Posterior cingulate gyrus (tissue), 11 donors: ENCODE data around the gene PARP1.
A peak's percentile ranks its signal among the peaks of the same experiment; 100 is the strongest.

Source experiments
- DNase-seq, 10 donors: peaks; one replicate each; pipeline versions ENCODE4 v3.0.0 to v3.0.0-alpha.2; 2020 to 2021; ENCODE audit warnings: mixed read lengths in 3 of 10
- intact Hi-C: fragments of 100-400 bp; cut with DNase I; formaldehyde crosslinking; loops from one replicate; pipeline ENCODE4 v1.15.1; 2023

The PARP1 gene

GRCh38 chr1:226429858-226430715, 22.2 kb upstream of the PARP1 start:
- intact Hi-C loops = loop anchor here (10.0 kb wide), 1 partner anchor 395 kb away; no protein-coding TSS in a partner anchor
- DNase-seq = peak in 1 of 10 donors; percentile 68

GRCh38 chr1:226428791-226429461, 21.0 kb upstream of the PARP1 start:
- intact Hi-C loops = loop anchor here (10.0 kb wide), 1 partner anchor 396 kb away; no protein-coding TSS in a partner anchor
- DNase-seq = peak in 1 of 10 donors; percentile 28

- peak in 1 of 10 donors; percentile 52 for DNase-seq
- intact Hi-C loops = loop anchor here (10.0 kb wide), 1 partner anchor 396 kb away; no protein-coding TSS in a partner anchor
Observed at GRCh38 chr1:226428348-226428747, 20.5 kb upstream of the PARP1 start.

GRCh38 chr1:226427131-226427530, 19.2 kb upstream of the PARP1 start:
- intact Hi-C loops = loop anchor here (10.0 kb wide), 1 partner anchor 398 kb away; no protein-coding TSS in a partner anchor
- DNase-seq = peak in 1 of 10 donors; percentile 72

DNA sequence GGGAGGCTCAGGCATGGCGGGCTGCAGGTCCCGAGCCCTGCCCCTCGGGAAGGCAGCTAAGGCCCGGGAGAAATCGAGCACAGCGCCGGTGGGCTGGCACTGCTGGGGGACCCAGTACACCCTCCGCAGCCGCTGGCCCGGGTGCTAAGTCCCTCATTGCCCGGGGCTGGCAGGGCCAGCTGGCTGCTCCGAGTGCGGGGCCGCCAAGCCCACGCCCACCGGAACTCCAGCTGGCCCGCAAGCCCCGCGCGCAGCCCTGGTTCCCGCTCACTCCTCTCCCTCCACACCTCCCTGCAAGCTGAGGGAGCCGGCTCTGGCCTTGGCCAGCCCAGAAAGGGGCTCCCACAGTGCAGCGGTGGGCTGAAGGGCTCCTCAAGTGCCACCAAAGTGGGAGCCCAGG, 18.5 kb upstream of the PARP1 start:
- intact Hi-C loops = loop anchor here (10.0 kb wide), 1 partner anchor 398 kb away; no protein-coding TSS in a partner anchor
- DNase-seq = peak in 1 of 10 donors; percentile 65

- peak in 1 of 10 donors; percentile 18 for DNase-seq
- intact Hi-C loops = loop anchor here (10.0 kb wide), 1 partner anchor 399 kb away; no protein-coding TSS in a partner anchor
Observed at GRCh38 chr1:226425431-226426031, 17.6 kb upstream of the PARP1 start.

DNA sequence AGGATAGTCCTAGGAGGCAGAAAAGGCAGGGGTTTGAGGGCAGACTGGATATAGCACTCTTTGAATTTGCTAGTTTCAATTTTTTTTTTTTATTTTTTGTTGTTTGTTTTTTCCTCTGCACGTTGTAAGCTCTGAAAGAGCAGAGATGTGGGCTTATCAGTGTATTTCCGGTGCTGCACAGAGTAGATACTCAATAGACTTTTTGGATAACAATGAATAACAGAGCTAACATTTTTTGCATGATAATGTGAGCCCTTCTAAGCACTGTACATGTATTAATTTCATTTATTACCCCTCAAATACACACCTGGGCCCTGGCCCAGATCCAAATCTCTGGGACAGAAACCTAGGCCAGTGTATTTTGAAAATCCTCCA, 17.1 kb upstream of the PARP1 start:
- intact Hi-C loops = loop anchor here (10.0 kb wide), 1 partner anchor 400 kb away; no protein-coding TSS in a partner anchor
- DNase-seq = no peak

DNA sequence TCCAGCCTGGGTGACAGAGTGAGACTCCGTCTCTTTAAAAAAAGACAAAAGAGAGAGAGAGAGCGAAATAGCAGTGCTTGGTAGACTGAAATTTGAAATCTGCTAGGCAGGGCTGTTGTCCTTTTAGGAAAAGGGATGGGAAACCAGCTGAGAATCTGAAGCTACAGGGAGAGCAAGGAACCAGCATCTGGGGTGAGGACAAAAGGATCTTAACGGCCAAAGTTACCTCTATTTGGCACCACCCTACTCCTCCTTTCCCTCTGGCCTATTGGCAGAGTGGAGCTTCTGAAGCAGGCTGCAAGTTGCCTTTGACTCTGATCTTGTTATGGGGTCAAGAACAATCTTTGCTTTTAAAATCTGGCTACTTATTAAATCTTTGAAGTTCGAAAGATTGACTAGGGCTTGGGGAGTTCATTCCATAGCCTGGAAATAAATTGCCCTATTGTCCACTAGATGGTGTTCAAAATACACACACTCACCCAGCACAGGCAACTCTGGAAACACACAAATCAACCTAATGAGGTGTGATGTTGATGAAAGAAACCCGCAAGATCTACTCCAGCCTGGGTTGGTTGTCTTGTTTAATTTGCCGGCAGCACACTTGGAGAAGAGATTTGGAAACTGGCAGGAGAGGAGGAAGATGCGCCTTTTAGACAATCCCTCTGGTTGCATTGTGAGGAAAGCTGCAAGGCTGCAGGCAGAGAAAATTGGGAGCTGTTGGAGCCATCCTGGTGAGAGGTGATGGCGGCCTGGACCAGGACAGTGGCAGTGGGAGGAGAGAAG, 16.5 kb upstream of the PARP1 start:
- intact Hi-C loops = loop anchor here (5.0 to 10.0 kb wide), 3 partner anchors 123 to 400 kb away; partner anchors contain the start of gene STUM
- DNase-seq = peak in 1 of 10 donors; percentile 21

DNA sequence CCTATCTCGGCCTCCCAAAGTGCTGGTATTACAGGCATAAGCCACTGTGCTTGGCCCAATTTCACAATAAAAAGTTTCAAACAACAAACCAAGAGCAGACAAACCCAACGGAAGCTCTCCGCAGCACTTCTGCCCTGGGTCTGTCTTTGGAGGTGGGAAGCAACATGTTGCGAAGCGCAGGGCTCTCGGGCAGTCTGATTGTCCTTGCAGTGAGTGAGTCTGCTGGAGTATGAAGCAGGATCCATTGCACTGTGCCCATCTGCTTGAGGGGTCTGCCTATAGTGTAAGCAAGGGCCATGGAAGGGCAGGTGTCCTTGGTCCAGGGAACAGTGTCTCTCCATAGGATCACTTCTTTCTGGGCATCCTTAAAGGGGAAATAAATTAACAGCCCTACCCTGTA, 14.6 kb upstream of the PARP1 start:
- intact Hi-C loops = loop anchor here (5.0 to 10.0 kb wide), 3 partner anchors 125 to 402 kb away; partner anchors contain the start of gene STUM

GRCh38 chr1:226420897-226421296, 13.0 kb upstream of the PARP1 start:
- DNase-seq = peak in 1 of 10 donors; percentile 24
- intact Hi-C loops = loop anchor here (5.0 to 10.0 kb wide), 3 partner anchors 126 to 404 kb away; partner anchors contain the start of gene STUM

More for the DNA sequence above, 14.6 kb upstream of the PARP1 start:
- peak in 1 of 10 donors; percentile 33 for DNase-seq

DNA sequence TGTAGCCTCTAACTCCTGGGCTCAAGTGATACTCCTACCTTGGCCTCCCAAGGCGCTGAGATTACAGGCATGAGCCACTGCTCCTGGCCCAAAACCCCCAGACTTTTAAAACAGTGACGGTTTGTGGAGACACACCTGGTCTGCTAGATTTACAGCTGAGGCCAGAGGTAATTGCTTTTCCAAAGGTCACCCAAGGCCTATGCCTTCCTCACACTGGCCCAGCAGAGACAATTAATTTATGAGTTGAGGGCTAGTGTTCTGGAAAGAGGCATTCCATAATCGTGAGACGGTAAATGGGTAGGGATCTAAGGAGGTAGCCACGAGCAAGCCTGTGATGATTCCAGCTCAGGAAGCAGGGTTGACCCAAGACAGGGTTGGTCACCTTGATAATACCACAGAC, 12.4 kb upstream of the PARP1 start:
- intact Hi-C loops = loop anchor here (5.0 to 10.0 kb wide), 3 partner anchors 127 to 404 kb away; partner anchors contain the start of gene STUM
- peak in 1 of 10 donors; percentile 13 for DNase-seq

DNA sequence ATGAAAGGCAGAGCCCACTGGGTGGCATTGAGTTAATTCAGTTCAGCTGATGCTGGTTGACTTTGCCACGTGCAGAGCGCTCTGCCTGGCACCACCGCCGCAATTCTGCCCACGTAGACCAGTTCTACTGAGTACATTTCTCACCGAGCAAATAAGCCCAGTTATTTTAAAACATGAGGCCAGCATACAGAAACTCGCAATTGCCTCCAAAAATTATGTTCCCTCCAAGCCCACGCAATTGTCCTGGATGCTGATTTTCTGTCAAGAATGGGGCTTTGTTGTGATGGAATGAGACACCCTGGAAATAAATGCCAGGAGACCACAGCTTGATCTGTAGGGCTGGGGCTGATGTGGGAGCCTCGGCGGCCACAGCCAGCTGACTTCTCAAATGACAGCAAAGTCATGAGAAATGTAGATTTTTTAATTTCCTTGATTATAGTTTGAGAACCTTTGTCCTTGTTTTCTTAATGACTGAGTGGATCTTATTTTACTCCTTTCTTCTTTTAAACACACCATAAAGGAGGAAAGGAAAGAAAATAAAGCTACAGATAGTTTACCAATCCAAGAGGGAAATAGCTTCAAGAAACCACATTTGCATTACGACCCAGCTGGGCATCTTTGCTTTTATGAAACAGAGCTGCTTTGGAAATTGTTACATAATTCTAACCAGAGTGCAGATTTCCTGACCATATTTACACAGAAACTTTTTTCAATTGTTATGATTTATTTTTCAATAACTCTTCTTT, 11.6 kb upstream of the PARP1 start:
- intact Hi-C loops = loop anchor here (5.0 to 10.0 kb wide), 3 partner anchors 128 to 405 kb away; partner anchors contain the start of gene STUM
- peak in 9 of 10 donors; percentile 42 to 95 (median 63) for DNase-seq

GRCh38 chr1:226417830-226418546, 10.1 kb upstream of the PARP1 start:
- intact Hi-C loops = no loop called here
- DNase-seq = peak in 1 of 10 donors; percentile 73

DNA sequence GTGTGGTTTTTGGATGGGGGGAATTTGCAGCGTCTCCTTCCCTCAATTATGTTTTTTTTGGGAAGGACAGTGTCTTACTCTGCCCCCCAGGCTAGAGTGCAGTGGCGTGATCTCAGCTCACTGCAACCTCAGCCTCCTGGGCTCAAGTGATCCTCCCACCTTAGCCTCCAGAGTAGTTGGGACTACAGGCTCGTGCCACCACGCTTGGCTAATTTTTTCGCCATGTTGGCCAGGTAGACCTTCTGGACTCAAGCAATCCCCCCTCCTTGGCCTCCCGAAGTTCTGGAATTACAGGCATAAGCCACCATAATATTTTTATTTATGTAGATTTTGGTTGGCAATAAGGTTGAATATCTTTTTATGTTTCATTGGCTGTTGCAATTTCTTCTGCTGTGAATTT, 9.5 kb upstream of the PARP1 start:
- intact Hi-C loops = no loop called here
- DNase-seq = peak in 1 of 10 donors; percentile 13

GRCh38 chr1:226414098-226414698, 6.3 kb upstream of the PARP1 start:
- intact Hi-C loops = no loop called here
- DNase-seq = no peak

GRCh38 chr1:226411619-226412018, 3.7 kb upstream of the PARP1 start:
- peak in 2 of 10 donors; percentile 33 to 41 for DNase-seq
- intact Hi-C loops = no loop called here

- intact Hi-C loops = no loop called here
- no peak for DNase-seq
Observed at GRCh38 chr1:226410958-226411357, 3.1 kb upstream of the PARP1 start.

DNA sequence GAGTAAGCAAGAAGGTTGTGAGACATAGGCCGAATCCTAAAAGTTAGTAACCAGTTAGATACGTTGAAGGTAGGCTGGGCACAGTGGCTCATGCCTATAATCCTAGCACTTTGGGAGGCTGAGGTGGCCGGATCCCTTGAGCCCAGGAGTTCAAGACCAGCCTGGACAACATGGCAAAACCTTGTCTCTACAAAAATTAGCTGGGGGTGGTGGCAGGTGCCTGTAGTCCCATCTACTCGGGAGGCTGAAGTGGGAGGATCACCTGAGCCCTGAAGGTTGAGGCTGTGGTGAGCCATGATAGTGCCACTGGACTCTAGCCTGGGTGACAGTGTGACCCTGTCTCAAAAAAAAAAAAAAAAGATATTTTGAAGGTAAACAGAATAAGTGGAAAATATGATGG, 1.5 kb upstream of the PARP1 start:
- intact Hi-C loops = no loop called here
- no peak for DNase-seq
